ENCODE measurements around the gene PCDHGC3.

- TF ChIP-seq CTCF (IDR thresholded peaks at IDR 0.05) (no peak), POLR2A (IDR thresholded peaks at IDR 0.05) (no peak), EP300 (IDR thresholded peaks at IDR 0.05) (no peak)
These were observed 49.9 kb downstream of the PCDHGC3 start for GRCh38 chr5:141525653-141526052.

Data from tibial nerve (tissue), 4 donors.